AG09319 (cell line): ENCODE data around the gene ABHD17C.

Source experiments
- DNase-seq: peaks from one replicate; pipeline ENCODE4 v3.0.0-alpha.2; 2010; ENCODE audit warnings: low read depth; ENCODE audit errors: extremely low read depth
- TF ChIP-seq, protein P1 (sequence below): IDR thresholded peaks from 2 replicates; pipeline ENCODE4 v1.5.1; 2011; ENCODE audit warnings: low read depth, mild to moderate bottlenecking, inconsistent platforms, low read length, moderate library complexity

The ABHD17C gene

DNA sequence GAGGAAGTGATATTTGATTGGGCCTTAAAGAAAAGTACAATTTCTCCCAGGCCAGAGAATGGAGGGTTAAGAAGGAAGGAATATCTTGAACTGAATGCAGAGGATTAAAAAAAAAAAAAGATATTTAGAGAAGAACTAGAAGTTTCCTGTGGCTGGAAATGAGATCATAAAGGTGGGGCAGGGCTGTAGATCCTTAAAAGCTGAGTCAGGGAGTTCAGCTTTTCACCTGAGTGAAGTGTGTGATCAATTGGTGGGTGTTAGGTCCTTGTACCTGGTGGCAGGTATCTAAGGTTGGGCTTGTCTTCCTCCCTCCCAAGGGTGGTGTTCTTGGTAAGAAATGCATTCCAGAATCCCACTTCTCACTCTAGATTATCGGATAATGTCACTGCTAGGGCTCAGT is 95.9 kb downstream of the ABHD17C start:
- TF ChIP-seq, protein P1, sequence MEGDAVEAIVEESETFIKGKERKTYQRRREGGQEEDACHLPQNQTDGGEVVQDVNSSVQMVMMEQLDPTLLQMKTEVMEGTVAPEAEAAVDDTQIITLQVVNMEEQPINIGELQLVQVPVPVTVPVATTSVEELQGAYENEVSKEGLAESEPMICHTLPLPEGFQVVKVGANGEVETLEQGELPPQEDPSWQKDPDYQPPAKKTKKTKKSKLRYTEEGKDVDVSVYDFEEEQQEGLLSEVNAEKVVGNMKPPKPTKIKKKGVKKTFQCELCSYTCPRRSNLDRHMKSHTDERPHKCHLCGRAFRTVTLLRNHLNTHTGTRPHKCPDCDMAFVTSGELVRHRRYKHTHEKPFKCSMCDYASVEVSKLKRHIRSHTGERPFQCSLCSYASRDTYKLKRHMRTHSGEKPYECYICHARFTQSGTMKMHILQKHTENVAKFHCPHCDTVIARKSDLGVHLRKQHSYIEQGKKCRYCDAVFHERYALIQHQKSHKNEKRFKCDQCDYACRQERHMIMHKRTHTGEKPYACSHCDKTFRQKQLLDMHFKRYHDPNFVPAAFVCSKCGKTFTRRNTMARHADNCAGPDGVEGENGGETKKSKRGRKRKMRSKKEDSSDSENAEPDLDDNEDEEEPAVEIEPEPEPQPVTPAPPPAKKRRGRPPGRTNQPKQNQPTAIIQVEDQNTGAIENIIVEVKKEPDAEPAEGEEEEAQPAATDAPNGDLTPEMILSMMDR: no peak
- no peak for DNase-seq

DNA sequence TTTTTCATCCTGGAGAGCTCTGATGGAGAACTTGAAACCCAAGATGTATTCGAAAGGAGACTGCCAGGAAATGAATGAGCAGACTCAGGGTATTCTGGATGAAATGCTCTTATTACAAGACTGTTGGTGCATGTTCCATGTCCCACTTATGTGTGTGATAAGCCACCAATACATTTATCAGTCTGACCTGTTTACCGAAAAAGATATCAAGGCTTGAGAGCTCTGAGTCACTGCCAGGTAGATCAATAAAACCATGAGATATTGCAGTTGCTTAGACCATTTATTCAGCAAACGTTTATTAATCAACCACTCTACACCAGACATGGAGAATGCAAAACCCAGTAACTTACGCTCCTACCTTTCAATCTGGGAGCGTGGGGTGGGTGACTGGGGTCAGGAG is 101.3 kb downstream of the ABHD17C start:
- TF ChIP-seq, protein P1: no peak
- DNase-seq: no peak

DNA sequence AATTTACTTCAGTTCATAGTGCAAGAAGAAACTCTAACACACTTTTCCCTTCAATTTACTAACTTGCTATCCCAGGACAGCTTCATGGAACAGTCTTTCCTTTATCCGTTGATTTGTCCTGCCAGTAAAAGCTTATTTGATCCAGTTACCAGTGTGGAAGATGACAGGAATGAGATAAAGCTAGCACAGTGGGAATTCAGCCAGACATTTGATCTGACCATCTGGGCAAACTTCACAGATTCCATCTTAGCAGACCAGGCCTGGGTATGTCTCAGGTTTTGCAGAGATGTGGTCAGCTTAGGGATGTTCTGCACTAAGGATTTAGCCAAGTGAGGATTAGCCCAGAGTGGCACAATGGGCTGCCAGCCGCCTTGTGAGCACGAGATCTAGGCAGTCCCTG is 103.8 kb downstream of the ABHD17C start:
- no peak for DNase-seq

DNA sequence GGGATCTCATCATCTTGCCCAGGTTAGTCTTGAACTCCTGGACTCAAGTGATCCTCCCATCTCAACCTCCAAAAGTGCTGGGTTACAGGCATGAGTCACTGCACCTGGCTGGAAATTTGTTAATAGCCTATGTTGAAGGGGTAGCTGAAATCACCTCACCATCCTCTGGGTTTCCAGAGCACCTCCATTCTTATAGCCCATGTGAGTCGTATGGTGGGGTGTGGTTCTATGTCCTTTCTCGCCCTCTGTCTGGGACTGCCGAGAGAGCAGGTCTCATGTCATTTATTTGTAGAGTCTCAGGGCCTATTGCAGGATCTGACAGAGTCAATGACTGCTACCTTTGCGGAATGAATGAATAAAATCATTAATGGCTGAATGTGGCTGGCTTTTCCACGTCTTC is 105.0 kb downstream of the ABHD17C start:
- no peak for DNase-seq
- TF ChIP-seq, protein P1: no peak

More for the DNA sequence above, 103.8 kb downstream of the ABHD17C start:
- TF ChIP-seq, protein P1: no peak

DNA sequence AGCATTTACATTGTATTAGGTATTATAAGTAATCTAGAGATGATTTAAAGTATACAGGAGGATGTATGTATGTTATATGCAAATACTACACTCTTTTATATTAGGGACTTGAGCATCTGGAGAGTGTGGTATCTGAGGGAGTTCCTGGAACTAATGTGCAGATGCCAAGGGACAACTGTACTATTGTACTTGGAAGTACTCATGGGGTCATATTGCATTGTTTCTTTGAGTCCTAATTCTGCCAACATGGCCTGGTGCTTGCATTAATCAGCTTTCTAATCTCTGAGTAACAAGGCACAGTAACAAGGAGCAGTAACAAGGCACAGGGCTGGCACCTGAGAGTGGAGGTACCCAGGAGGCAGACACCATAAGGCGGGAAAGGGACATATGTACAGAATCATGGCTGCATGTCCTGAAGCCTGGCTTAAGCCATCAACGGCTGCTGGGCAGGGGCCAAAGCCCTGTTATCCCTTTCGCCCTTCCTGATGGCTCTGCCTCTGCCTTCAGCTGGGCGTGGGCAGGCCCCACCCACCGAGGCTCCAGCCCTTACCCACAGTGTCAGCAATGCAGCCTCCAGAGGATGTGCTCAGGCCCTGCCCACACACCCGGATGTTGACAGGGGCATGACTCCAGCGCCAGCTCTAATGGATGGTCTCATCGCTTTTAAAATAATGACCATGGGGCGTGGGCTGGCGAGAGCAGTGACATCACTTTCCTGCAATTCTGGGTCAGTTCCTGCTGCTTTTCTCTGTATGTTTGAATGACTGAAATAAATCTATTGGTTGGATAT is 107.0 kb downstream of the ABHD17C start:
- TF ChIP-seq, protein P1: no peak

DNA sequence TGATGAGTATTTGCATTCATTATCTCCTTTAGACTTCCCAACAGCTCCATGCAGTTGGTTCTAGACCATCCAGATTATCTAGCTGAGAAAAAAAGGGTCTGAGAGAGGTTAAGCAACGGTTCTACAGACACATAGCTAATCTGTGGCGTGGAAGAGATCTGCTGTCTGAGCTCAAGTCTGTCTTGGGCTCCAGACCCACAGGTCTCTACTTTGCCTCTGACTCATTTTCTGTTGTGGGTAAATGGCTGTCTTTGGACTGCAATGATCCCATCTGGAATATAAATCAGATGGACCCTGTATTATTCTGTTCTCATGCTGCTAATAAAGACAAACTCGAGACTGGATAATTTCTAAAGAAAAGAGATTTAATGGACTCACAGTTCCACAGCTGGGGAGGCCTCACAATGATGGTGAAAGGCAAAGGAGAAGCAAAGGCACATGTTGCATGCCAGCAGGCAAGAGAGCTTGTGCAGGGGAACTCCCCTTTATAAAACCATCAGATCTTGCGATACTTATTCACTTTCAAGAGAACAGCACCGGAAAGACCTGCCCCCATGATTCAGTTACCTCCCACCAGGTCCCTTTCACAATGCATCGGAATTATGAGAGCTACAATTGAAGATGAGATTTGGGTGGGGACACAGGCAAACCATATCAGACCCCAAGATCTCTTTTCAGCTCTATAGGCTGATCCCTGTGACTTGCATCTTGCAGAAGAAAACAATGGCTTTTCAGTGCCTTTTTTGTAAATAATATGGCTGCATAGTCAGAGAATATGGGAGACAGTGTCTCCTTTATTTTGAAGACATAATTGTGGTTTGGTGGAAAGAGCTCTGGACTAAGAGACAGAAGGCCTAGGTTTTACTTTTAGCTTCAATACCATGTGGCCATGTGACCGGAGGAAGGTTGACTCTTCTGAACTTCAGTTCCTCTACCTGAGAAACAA is 108.7 kb downstream of the ABHD17C start:
- TF ChIP-seq, protein P1: no peak
- DNase-seq: no peak

More for the DNA sequence above, 107.0 kb downstream of the ABHD17C start:
- DNase-seq: no peak
